C1 segment of cervical spinal cord (tissue), 14 donors: ENCODE measurements around the gene PIK3C2G.
"Not testable (repeated sequence)": the region's sequence is repeated elsewhere in the genome, so short reads cannot be mapped to it uniquely, and the experiment has no call there.

Source experiments
- DNase-seq, 14 donors: peaks; one replicate each; lab custom pipeline; 2025; lab: John Stamatoyannopoulos, UW

Gene PIK3C2G

DNA sequence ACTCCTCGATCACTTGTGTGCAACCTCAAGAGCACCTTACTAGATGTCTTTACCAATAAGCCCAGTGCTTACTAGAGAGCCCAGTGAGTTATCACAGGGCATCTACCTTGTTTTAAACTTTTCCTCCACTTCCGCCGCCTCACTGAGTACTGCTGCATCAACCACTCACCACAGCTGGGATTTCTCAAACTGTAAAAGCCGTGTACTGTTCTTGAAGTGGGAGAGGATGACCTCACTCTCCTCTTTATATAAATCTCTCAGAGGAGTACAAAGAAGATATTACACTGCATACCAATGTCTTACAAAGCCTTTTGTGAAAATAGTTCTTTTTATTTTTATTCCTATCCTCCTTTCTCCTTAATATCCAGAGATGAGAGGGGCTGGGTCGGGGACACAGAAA, 382.4 kb downstream of the PIK3C2G start:
- no peak for DNase-seq

DNA sequence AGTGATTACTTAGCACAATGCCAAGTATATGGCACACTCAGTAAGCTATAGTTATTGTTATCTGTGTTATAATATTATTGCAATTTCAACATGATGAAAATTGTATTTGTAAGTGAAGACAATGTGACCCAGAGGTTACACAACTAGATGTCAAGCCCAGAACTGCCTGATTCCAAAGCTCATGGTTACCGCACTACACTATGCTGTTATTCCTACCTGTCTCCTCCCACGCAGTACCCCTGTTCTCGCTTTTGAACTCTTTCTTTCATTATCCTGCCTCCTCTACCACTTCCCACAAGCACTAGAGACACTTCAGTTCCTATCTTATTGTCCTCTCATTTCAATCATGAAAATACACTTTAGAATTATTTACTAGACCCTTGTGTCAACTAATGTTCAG, 383.2 kb downstream of the PIK3C2G start:
- no peak for DNase-seq

DNA sequence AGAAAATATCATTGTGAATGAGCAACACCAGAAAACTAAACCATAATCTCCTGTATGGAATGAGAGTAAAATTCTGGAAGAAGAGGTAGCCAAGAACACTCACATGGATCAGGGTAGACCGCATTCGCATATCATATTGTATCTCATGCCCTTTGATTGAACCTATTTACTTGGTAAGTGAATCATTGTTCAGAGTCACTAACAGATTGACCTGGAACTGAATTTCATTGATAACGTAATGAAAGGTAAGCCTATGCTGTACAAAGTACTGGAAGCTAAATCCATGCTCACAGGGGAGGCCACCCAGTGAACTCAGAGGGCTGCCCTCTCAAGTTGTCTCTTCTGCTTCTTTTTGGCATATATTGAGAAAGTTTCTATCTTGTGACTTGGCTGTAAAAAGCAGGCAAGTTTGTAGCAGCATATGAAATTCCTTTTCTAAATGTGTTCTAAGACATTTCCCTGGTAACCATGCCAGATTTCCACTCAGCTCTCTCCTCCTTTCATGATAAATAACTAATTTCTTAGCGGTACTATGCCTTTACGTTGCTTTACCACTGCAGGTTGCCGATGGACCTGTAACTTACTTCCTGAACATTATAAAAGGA, 385.1 kb downstream of the PIK3C2G start:
- DNase-seq: no peak

DNA sequence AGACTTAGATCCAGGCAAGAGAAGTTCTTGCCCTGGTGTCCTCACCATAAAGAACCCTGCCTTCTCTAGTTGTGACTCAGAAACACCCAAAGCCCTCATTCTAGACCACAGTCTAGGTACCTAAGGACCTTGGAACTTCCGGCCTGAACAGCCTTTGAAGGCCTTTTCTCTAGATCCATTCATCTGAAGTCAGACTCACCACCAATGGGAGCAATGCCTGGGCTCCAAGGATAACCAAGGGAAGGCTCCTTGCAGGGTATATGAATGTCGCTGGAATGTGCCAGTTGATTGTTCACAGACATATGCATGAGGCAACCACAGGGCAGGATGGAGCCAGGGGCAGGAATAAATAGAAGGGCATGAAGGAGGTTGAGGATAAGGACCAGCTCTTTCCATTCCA, 390.2 kb downstream of the PIK3C2G start:
- no peak for DNase-seq

DNA sequence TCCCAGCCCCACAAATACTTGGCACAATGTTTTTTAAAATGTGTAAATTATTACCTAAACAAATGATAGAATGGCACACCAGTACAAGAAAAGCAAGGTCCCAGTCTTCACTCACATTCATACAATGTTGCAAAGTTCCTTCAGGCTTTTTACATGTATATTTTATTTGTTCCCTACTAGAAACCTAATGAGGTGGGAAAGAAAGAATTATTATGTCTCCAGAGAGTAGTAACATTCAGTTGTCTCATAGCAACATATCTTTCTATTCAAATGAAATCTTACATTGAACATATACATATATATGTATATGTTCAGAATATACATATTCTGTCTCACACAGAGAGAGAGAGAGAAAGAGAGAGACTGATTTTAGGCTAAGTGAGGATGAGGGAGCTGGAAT, 391.3 kb downstream of the PIK3C2G start:
- DNase-seq: no peak

DNA sequence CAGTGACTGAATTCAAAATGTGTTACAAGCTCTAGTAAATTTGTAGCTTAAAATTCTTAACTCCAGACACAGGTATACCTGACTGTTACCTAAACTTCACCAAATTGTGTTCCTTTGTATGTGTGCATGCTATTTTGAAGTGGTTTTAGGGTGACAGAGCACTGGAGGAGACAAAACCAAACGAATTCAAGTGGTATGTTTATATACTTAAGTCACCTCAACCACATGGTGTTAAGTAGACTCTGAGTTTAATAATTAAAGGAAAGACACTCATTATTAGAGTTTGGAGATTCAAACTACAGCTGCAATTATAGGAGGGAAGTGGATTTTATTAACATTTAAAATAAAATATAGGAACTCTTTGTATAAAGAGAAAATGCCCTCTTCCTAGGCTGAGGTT, 392.1 kb downstream of the PIK3C2G start:
- DNase-seq: no peak

DNA sequence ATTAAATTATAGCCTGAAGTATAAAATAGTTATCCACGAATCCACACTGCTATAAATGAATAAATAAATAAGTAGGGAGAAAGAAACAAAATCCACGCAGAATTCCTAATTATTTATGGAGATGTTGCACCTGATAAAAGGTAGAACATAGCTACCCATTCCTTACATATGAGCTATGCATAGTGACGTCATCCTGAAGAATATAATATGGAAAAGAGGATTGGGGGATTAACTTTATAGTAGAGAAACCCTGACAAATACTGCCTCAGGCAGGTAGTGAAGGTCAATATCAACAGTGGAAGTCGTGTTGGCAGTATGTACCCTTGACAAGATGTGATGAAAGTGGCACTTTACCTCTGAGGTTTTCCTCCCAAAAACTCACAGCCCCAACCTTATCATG, 394.0 kb downstream of the PIK3C2G start:
- DNase-seq: no peak

DNA sequence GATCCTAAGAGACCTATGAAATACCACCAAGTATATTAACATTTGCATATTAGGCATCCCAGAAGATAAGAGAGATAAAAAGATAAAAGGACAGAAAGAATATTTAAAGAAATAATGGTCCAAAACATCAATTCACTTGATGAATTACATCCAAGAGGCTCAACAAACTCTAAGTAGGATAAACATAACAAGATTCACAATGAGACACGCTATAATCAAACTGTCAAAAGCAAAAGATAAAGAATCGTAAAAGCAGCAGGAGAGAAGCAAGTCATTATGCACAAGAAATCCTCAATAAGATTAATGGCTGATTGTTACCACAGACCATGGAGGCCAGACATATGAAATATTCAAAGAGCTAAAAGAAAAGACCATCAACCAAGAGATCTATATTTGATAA, 396.9 kb downstream of the PIK3C2G start:
- no peak for DNase-seq

DNA sequence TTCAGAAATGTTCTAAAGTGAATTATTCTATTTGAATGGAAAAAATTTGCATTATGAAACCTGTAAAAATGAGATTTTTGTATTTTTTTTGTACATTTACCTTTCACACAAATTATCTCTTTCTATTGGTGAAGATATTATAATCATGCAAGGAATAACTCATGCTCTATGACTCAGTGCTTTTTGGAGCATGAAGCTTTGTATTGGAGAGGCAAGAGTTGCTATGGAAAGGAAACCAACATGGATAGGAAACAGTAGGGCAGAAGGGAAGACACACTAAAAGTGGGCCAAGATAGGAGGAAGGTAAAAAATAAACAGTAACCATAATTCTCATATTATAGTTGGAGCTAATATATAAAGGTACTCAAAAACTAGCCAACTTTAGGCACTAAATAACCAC, 397.5 kb downstream of the PIK3C2G start:
- DNase-seq: no peak

DNA sequence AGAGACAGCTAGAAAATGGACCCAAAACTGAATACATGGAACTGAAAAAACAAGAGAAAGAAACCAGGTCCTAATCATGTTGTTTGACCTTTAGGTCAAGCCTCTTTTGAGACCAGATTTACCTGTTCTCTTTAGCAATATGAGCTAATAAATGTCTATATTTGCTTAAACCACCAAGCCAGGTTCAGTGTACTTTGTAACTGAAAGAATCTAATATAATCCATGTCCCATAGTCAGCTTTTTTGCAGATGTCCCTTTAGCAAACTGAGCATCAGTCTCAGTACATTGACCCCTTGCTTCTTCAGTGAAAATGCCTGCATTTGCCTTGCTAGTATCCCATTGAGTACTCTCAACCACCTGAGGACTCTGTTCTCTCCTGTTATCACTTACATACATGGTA, 414.8 kb downstream of the PIK3C2G start:
- DNase-seq: no peak

DNA sequence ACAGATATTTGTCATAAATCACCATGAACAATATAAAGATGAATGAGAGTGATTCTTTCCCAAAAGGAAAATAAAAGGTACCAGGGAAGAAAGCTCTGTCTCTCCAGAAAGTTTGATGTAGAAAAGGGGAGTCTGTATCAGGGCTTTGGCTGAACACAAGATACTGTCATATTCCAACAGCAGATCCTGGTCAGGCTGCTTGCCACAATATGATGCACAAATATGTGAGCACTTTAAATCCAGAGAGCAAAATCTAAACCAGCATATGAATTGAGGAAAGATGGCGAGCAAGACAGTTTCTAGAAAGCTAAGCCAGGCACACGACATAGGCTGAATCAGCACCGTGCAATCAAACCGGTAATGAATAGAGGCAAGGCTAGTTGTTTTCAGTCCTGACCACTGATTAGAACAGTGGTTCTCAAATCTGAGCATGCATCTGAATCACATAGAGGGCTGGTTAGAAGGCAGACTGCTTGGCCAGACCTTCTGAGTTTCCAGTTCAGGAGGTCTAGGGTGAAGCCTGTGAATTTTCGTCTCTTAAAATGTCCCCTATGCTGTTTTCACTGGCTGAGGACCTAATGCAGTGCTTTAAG, 415.8 kb downstream of the PIK3C2G start:
- DNase-seq: no peak

DNA sequence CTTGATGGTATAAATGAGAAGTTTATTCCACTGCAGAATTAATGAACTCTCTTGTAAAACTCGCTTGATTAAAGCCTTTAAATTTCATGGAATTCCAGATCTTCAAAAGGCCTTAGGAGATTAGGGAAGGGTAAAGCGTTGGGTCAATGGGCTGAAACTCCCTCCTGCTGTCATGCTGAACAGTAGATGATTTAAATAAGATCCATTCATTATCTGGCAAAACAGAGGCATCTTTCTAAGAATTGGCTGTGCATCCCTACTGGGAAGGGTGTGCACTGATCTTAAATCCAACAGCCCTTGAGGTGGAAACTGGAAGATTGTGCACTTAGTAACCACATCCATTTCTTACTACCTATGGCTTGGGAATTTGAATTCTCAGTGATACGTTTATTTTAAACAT, 420.5 kb downstream of the PIK3C2G start:
- DNase-seq: no peak

DNA sequence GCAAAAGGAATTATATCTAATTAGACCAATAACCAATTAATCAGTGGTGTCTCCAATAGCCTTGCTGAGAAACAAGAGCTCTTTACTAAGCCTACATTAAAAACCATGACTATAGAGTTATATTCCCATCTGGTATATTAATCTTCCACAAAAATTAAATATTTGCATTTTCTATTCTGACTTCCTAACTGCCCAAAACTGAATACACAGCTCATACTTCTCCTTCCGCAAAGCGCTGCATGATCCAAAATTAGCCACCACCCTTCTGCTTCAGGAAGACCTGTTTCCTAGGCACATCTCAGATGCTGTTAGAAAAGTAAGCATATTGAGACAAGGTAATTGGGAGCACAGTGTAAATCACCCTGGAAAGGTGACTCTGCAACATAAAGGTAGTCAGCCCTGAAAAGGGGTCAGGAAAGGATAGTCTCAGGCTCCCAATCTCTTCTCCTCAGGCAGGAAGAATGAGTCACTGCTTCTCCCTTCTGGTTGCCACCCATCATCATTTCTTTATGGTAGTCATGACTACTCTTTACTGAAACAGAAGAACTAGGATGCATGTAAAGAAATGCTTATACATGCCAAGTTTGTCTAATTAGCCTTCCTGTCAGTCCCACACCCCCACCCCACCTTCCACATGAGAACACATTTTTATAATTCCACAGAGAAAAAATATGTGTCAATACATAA, 422.2 kb downstream of the PIK3C2G start:
- no peak for DNase-seq

DNA sequence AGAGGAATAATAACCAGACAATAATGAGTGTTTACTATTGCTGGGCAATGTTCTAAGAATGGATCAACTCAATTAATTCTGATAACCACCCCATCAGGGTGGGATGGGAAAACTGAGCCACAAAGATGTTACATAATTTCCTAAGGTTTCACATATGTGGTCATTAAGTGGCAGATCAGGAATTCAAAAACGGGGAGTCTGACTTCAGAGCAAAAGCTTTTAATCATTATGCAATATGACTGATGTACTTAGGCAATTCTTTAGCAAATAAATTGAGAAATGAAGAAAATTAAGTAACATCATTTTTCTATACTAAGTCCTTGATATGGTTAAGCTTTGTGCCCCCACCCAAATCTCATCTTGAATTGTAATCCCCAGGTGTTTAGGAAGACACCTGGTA, 423.1 kb downstream of the PIK3C2G start:
- DNase-seq: no peak

DNA sequence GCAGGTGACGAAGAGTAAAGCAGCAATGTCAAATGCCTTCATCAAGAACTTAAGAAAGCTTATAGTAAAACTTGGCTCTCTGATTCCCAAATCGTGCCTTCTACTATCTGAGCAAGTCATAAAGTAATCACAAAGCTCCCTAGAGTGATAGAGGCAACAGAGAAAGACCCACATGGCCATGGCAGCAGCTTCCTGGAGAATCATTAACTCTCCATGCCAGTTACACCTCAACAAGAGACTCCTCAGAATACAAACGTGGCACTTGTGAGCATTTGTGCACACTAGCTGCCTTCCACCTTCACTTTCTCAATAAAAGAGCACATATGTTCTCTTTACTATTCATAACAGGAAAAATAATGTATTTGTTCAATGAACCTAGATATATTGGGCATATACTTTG, 428.5 kb downstream of the PIK3C2G start:
- DNase-seq: no peak

DNA sequence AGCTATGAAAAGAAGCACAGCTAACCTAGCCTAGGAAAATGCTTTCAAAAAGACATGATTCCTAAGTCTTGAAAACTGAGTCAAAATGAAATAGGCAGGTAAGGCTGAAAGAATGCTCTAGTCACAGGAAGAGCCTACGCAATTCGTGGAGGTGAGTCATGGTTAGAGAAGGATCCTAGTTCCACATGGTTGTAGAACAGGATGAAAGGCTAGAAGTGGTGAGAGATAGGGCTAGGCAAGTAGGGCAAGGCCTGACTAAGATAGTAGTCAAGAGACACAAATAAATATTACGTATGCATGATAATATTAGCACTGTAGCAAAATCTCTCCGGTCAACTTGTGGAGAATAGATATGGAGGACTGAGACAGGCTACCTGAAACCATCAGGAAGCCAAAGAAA, 429.3 kb downstream of the PIK3C2G start:
- DNase-seq: no peak

DNA sequence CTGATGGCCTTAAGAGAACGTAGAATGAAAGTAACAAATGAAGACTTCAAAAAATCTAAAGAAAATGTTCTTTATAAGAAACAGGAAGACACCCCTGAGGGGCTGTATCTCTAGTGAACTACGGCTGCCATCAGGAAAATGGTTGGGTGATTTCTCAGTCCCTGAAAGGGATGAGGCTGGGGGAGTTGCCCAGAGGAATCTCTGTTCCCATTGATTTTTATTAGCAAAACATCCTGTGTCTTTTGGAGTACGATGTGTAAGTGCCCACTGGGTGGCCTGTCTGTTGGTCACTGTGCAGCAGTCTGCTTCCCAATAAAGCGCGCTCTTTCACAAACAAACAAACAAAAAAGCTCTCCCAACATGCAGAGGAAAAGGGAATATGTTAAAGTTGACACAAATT, 432.7 kb downstream of the PIK3C2G start:
- not testable (repeated sequence) for DNase-seq

DNA sequence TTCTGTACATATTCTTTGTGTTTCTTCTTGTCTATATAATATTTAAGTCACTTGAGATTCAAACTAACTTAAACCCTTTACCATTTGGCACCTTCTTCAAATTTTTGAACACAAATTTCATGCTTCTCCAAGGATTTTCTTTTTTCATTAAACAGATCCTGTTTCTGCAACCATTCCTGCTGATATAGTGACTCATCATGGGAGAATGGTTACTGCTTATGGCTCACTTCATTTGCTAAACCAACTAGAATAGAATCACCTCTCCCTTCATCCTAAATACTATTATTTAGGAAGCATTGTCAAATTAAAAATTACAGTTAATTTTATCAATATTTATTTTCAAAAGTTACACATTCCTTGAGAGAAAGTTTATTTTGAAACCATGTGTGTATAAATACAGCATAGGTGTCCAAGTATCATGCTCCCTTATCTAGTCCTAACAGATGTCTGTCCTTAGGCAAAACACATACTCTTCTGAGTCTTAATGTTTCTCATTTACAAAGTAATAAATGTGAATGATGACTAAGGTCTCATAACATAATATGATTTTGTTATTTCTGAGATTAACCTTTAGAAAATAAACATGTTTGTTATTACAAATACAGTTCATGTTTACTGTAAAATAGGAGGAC, 435.8 kb downstream of the PIK3C2G start:
- no peak for DNase-seq
